ENCODE results near the gene ACP2. TPM values are rescaled to one million over a fixed set of nuclear protein-coding genes. Genes with fewer than 3 reads are reported as not detected.

ACP2 gene
- total RNA-seq, 1 donor, result 32.2 TPM

GRCh38 chr11:47271328-47271727, 22.7 kb upstream of the ACP2 start:
- Histone ChIP-seq H3K36me3 (ENCODE audit: insufficient read depth, low read length) (peaks cover 20% of the 10 kb centered on the region), H3K27me3 (ENCODE audit: insufficient read depth, low read length) (no peaks in the 10 kb centered on the region), H3K27ac (ENCODE audit: low read depth, low read length) (no peak overlapping the region), H3K9me3 (ENCODE audit: low read depth, low read length) (no peaks in the 10 kb centered on the region), H4K20me1 (ENCODE audit: insufficient read depth, low read length) (peaks cover 45% of the 10 kb centered on the region), H3K4me3 (ENCODE audit: insufficient read depth, low read length) (no peak overlapping the region), H3K4me2 (ENCODE audit: insufficient read depth, low read length) (peak overlapping the region; percentile 93), H2AFZ (ENCODE audit: low read length) (no peak overlapping the region), H3K79me2 (ENCODE audit: insufficient read depth, low read length) (peaks cover 52% of the 10 kb centered on the region), H3K4me1 (ENCODE audit: insufficient read depth, low read length) (peaks cover 23% of the 10 kb centered on the region)
- no peak for TF ChIP-seq CTCF (IDR thresholded peaks at IDR 0.05; ENCODE audit: extremely low read depth, low read depth, low read length)
- no peak for DNase-seq (ENCODE audit: insufficient read length, low spot score, missing footprints)

GRCh38 chr11:47270331-47271271, 22.0 kb upstream of the ACP2 start:
- H2AFZ ChIP-seq (ENCODE audit: low read length), result no peak overlapping the region
- peak; percentile 8 for TF ChIP-seq CTCF (IDR thresholded peaks at IDR 0.05; ENCODE audit: extremely low read depth, low read depth, low read length)
- H3K4me2 ChIP-seq (ENCODE audit: insufficient read depth, low read length), result peak overlapping the region; percentile 96

GRCh38 chr11:47269829-47270305, 21.3 kb upstream of the ACP2 start, which contains the start of gene MADD:
Gene MADD, plus strand, starts transcription at chr11:47270133.
- Histone ChIP-seq H3K79me2 (ENCODE audit: insufficient read depth, low read length) (peaks cover 43% of the 10 kb centered on the region), H4K20me1 (ENCODE audit: insufficient read depth, low read length) (peaks cover 42% of the 10 kb centered on the region), H3K9me3 (ENCODE audit: low read depth, low read length) (no peaks in the 10 kb centered on the region), H3K36me3 (ENCODE audit: insufficient read depth, low read length) (peaks cover 6% of the 10 kb centered on the region), H3K4me2 (ENCODE audit: insufficient read depth, low read length) (peak within 1 kb of the TSS; percentile 96), H3K27ac (ENCODE audit: low read depth, low read length) (peak within 1 kb of the TSS; percentile 86), H3K4me3 (ENCODE audit: insufficient read depth, low read length) (peak within 1 kb of the TSS; percentile 80), H2AFZ (ENCODE audit: low read length) (peak within 1 kb of the TSS; percentile 98), H3K4me1 (ENCODE audit: insufficient read depth, low read length) (peaks cover 28% of the 10 kb centered on the region), H3K27me3 (ENCODE audit: insufficient read depth, low read length) (no peaks in the 10 kb centered on the region)
- no peak for TF ChIP-seq CTCF (IDR thresholded peaks at IDR 0.05; ENCODE audit: extremely low read depth, low read depth, low read length)
- peak; percentile 98 for DNase-seq (ENCODE audit: insufficient read length, low spot score, missing footprints)

More at GRCh38 chr11:47270331-47271271, 22.0 kb upstream of the ACP2 start:
- Histone ChIP-seq H4K20me1 (ENCODE audit: insufficient read depth, low read length) (peaks cover 44% of the 10 kb centered on the region), H3K27me3 (ENCODE audit: insufficient read depth, low read length) (no peaks in the 10 kb centered on the region), H3K36me3 (ENCODE audit: insufficient read depth, low read length) (peaks cover 13% of the 10 kb centered on the region), H3K79me2 (ENCODE audit: insufficient read depth, low read length) (peaks cover 47% of the 10 kb centered on the region), H3K4me3 (ENCODE audit: insufficient read depth, low read length) (peak overlapping the region; percentile 80), H3K4me1 (ENCODE audit: insufficient read depth, low read length) (peaks cover 23% of the 10 kb centered on the region), H3K9me3 (ENCODE audit: low read depth, low read length) (no peaks in the 10 kb centered on the region), H3K27ac (ENCODE audit: low read depth, low read length) (no peak overlapping the region)
- peak; percentile 92 for DNase-seq (ENCODE audit: insufficient read length, low spot score, missing footprints)

Data from osteoblast (primary cell).